Mammary epithelial cell (primary cell): Measurements from ENCODE around the gene STX8.

Experiments
- EZH2 ChIP-seq: IDR thresholded peaks from 2 replicates; pipeline ENCODE4 v1.6.1; 2012; ENCODE audit warnings: low read length, inconsistent platforms, borderline replicate concordance
- TF ChIP-seq, protein P1 (sequence below), 2 donors: IDR thresholded peaks in 1 of 2; conservative IDR thresholded peaks in 1 of 2; 2 replicates each; pipeline ENCODE4 v1.5.1; 2011 to 2012; ENCODE audit warnings: inconsistent platforms in 2 of 2, low read length in 2 of 2, mild to moderate bottlenecking in 2 of 2, control low read depth in 1 of 2, low read depth in 1 of 2; ENCODE audit not compliant: insufficient read depth in 1 of 2; ENCODE audit errors: extremely low read depth in 1 of 2

DNA sequence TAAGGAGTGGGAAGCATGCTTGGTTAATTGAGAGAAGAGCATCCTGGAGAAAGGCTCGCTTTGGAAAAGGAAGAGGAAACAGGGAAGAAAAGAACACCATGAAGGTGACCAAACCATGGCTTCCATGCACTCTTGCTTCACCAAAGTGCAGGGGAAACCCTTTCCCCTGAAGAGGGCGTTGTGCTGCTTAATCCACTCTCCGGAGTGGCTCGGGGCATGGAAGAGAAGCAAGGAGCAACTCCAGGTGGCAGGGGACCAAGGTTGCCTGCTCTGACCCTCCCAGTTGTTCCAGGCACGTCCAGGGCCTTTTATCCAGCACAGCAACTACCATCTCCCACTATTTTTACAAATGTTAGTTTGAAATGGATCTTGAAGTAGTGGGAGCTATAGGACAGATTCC lies 108.1 kb downstream of the STX8 start:
- TF ChIP-seq EZH2: no peak
- TF ChIP-seq, protein P1, sequence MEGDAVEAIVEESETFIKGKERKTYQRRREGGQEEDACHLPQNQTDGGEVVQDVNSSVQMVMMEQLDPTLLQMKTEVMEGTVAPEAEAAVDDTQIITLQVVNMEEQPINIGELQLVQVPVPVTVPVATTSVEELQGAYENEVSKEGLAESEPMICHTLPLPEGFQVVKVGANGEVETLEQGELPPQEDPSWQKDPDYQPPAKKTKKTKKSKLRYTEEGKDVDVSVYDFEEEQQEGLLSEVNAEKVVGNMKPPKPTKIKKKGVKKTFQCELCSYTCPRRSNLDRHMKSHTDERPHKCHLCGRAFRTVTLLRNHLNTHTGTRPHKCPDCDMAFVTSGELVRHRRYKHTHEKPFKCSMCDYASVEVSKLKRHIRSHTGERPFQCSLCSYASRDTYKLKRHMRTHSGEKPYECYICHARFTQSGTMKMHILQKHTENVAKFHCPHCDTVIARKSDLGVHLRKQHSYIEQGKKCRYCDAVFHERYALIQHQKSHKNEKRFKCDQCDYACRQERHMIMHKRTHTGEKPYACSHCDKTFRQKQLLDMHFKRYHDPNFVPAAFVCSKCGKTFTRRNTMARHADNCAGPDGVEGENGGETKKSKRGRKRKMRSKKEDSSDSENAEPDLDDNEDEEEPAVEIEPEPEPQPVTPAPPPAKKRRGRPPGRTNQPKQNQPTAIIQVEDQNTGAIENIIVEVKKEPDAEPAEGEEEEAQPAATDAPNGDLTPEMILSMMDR (conservative IDR thresholded peaks at IDR 0.05 in 1 of 2, IDR thresholded peaks at IDR 0.05 in 1 of 2; ENCODE audit: extremely low read depth in 1 of 2, insufficient read depth in 1 of 2, low read depth in 1 of 2, low read length in 2 of 2): no peak
